Hepatocyte (in vitro differentiated cells): ENCODE results near the gene DPP10.

Experiments used
- EZH2 ChIP-seq: fragments of 200-600 bp; sonication (generic); IDR thresholded peaks from 2 replicates; pipeline ENCODE4 v1.6.1; 2016; ENCODE audit warnings: antibody characterized with exemption, mild to moderate bottlenecking, borderline replicate concordance
- EZH2phosphoT487 ChIP-seq: fragments of 200-600 bp; sonication (generic); IDR thresholded peaks from one replicate; pipeline ENCODE4 v1.6.1; 2018; ENCODE audit warnings: antibody characterized with exemption, mild to moderate bottlenecking, low read depth, moderate library complexity; ENCODE audit not compliant: unreplicated experiment, severe bottlenecking
- TF ChIP-seq, protein P1 (sequence below): fragments of 200-600 bp; sonication (generic); IDR thresholded peaks from 2 replicates; pipeline ENCODE4 v1.5.1; 2016; ENCODE audit warnings: antibody characterized with exemption, mild to moderate bottlenecking; ENCODE audit not compliant: poor library complexity

DNA sequence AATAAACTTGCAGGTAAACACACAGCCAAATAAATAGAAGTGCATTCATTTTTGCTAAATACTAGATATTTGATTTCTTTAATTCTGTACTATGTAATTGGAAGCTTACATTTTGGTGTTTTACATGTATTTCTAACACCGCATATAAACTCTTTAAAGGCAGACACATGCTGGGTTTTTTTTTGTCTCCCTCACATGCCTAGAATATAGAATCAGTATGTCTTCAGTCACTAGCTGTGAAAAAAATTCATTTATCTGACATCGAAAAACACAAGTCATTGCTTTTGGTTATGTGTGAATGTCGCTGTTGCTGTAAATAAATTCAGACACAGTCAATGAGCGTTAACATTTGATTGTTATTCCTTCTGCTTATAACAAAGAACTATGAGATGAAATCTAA is 1101.0 kb downstream of the DPP10 start:
- TF ChIP-seq, protein P1, sequence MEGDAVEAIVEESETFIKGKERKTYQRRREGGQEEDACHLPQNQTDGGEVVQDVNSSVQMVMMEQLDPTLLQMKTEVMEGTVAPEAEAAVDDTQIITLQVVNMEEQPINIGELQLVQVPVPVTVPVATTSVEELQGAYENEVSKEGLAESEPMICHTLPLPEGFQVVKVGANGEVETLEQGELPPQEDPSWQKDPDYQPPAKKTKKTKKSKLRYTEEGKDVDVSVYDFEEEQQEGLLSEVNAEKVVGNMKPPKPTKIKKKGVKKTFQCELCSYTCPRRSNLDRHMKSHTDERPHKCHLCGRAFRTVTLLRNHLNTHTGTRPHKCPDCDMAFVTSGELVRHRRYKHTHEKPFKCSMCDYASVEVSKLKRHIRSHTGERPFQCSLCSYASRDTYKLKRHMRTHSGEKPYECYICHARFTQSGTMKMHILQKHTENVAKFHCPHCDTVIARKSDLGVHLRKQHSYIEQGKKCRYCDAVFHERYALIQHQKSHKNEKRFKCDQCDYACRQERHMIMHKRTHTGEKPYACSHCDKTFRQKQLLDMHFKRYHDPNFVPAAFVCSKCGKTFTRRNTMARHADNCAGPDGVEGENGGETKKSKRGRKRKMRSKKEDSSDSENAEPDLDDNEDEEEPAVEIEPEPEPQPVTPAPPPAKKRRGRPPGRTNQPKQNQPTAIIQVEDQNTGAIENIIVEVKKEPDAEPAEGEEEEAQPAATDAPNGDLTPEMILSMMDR = no peak
- no peak for TF ChIP-seq EZH2
- TF ChIP-seq EZH2phosphoT487 = no peak
